BLaER1 (cell line): ENCODE results near the gene FTCDNL1.

ENCODE experiments used
- H3K27ac ChIP-seq: shearing (Covaris generic); formaldehyde crosslinking; 2 replicates; pipeline ENCODE4 v1.8.1; 2022
- H3K27me3 ChIP-seq: shearing (Covaris generic); formaldehyde crosslinking; 2 replicates; pipeline ENCODE4 v1.8.1; 2022
- H3K36me3 ChIP-seq: shearing (Covaris generic); formaldehyde crosslinking; 2 replicates; pipeline ENCODE4 v1.8.1; 2022
- H3K4me1 ChIP-seq: shearing (Covaris generic); formaldehyde crosslinking; 2 replicates; pipeline ENCODE4 v1.8.1; 2022
- H3K4me2 ChIP-seq: shearing (Covaris generic); formaldehyde crosslinking; 2 replicates; pipeline ENCODE4 v1.8.1; 2022
- H3K4me3 ChIP-seq: shearing (Covaris generic); formaldehyde crosslinking; 2 replicates; pipeline ENCODE4 v1.8.1; 2022
- H3K9ac ChIP-seq: shearing (Covaris generic); formaldehyde crosslinking; 2 replicates; pipeline ENCODE4 v1.8.1; 2022
- H3K9me3 ChIP-seq: shearing (Covaris generic); formaldehyde crosslinking; 2 replicates; pipeline ENCODE4 v1.8.1; 2022
- H4K20me1 ChIP-seq: shearing (Covaris generic); formaldehyde crosslinking; 2 replicates; pipeline ENCODE4 v1.8.1; 2022
- Cebpa-rat ChIP-seq: shearing (Covaris generic); IDR thresholded peaks from 2 replicates; pipeline ENCODE4 v1.8.1; 2022

Gene FTCDNL1

DNA sequence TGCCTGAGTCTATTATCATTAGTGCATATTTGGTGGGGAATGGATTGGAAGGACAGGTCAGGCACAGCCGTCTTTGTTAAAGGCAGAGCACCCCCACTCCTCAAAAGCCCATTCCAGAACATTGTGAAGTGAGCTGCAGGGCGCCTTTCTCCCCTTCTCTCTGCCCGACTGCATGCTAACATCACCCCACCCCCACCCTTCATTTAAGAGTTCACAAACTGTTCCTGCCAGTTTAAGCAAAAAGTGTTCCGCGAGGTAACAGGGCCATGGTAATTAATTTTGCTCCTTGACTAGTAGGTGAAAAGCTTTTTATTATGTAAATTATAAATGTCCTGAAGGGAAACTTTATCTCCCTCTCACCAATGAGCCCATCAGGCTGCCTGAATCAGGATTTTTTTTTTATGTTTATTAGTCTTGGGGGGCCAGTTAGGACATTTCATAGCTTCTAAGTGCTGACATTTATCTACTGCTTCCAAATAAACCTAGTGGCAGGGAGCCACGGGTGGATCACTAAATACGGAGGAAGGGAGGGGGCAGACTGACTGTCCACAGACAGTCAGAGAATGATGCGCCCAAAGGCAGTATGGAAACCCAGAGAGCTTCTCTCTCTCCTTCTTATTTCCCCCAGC lies 99.4 kb downstream of the FTCDNL1 start:
- Histone ChIP-seq H3K36me3 (no peaks in the 10 kb centered on the region), H3K9me3 (no peaks in the 10 kb centered on the region), H3K27ac (no peak overlapping the region), H3K9ac (no peak overlapping the region), H3K4me2 (no peak overlapping the region), H3K4me1 (no peaks in the 10 kb centered on the region), H4K20me1 (no peaks in the 10 kb centered on the region), H3K4me3 (no peak overlapping the region), H3K27me3 (no peaks in the 10 kb centered on the region)
- no peak for TF ChIP-seq Cebpa-rat

DNA sequence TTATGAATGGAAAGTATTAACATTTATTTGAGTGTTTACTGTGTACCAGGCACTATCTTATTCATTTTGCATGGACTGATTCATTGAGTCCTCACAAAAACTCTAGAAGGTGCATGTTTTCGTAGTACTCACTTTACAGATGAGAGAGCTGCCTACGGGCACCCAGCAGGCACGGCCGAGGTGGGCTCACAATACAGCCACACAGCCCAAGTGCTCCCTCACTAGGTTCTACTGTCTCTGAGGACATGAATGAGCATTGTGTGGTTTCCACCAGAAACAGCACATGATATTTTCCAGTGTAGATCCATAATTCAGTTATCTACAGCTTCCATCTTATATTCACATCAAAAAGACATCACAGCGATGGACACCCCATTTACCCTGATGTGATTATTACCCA lies 101.4 kb downstream of the FTCDNL1 start:
- H3K4me2 ChIP-seq: no peak overlapping the region
- no peaks in the 10 kb centered on the region for H3K4me1 ChIP-seq
- H3K9me3 ChIP-seq: no peaks in the 10 kb centered on the region
- TF ChIP-seq Cebpa-rat: no peak
- H3K4me3 ChIP-seq: no peak overlapping the region
- no peaks in the 10 kb centered on the region for H4K20me1 ChIP-seq
- H3K9ac ChIP-seq: no peak overlapping the region
- no peak overlapping the region for H3K27ac ChIP-seq
- H3K36me3 ChIP-seq: no peaks in the 10 kb centered on the region
- H3K27me3 ChIP-seq: no peaks in the 10 kb centered on the region

DNA sequence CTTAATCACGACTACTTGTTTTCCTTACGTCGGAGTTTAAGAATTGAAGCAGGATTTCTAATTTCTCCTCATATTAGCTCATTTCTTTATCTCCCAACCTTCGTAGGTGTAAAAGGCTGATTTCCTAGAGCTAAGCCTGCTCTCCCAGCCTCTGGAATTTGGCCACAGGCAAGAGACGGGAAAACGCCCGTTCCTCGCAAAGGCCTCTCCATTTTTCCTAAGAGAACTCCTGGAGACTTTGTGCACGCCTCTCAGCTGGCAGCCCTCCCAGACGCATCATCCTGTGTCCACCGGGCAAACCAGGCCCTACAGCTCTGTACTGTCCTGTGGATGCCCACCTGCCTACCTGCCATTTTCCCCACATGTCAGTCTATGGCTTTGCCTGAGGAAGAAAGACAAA lies 106.3 kb downstream of the FTCDNL1 start:
- Histone ChIP-seq H3K9me3 (no peaks in the 10 kb centered on the region), H3K4me2 (no peak overlapping the region), H3K27me3 (no peaks in the 10 kb centered on the region), H3K9ac (no peak overlapping the region), H3K4me3 (no peak overlapping the region), H3K27ac (no peak overlapping the region), H3K4me1 (no peaks in the 10 kb centered on the region), H3K36me3 (no peaks in the 10 kb centered on the region), H4K20me1 (no peaks in the 10 kb centered on the region)
- no peak for TF ChIP-seq Cebpa-rat

DNA sequence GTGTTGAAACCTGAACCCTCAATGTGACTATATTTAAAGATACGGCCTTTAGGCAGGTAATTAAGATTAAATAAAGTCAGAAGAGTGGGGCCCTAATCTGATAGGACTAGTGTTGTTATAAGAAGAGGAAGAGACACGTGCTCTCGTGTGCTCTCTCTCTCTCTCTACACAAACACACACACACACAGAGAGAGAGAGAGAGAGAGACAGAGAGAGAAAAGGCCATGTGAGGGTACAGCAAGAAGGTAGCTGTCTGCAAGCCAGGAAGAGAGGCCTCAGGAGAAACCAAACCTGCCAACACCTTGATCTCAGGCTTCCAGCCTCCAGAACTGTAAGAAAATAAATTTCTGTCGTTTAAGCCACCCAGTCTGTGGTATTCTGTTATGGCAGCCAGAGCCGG lies 106.7 kb downstream of the FTCDNL1 start:
- H3K27ac ChIP-seq: no peak overlapping the region
- no peaks in the 10 kb centered on the region for H3K9me3 ChIP-seq
- no peak overlapping the region for H3K4me3 ChIP-seq
- no peaks in the 10 kb centered on the region for H3K4me1 ChIP-seq
- H3K9ac ChIP-seq: no peak overlapping the region
- H3K27me3 ChIP-seq: no peaks in the 10 kb centered on the region
- no peak overlapping the region for H3K4me2 ChIP-seq
- TF ChIP-seq Cebpa-rat: no peak
- no peaks in the 10 kb centered on the region for H3K36me3 ChIP-seq
- no peaks in the 10 kb centered on the region for H4K20me1 ChIP-seq

DNA sequence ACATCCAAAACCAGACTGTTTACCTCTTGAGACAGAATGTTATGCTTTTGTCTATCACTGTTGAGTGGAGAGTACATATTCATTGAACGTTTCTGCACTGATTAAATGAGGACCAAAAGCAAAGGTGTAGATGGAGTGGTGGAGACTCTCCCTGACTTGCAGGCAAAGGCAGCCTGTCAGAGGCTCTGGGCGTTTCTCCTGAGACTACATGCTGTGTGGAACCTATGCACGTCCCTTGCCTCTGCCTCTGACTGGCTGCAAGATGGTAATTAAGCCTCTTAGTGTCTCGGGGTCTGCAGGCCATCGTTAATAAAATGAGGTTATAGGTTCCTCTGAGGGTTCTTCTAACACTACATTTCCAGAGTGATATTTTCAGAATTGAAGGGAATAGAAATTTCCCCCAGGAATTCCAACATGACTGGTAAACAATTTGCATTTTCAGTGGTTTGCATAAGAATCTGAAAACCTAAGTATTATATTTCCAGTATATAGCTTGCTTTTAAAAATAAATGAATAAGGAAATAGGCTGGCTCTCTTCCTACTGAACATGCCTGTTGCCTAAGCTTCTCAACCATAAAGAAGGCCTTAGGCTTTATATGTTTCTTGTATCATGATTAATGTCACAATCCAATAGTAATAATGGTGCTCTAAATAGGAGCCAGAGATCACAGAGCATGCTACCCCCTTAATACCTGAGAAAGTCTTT lies 107.4 kb downstream of the FTCDNL1 start:
- no peak overlapping the region for H3K4me2 ChIP-seq
- H3K9me3 ChIP-seq: no peaks in the 10 kb centered on the region

DNA sequence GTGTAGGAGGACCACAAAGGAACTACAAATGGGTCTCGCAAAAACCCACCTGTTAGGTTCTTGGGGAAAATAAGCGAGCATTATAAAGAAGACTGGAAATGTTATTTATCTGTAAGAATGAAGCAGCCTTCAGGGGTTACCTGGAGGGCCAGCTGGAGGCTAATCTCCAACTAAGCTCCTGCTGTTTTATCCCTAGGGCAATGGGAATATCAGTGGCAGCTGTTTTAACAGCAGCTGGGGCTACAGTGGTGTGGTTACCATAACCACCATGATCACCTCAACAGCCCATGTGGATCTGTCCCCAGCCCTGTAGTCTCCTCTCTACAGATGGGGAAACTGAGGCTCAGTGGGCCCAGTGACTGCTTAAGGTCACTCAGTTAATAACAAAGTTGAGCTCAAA lies 108.1 kb downstream of the FTCDNL1 start:
- no peaks in the 10 kb centered on the region for H3K36me3 ChIP-seq
- H3K4me2 ChIP-seq: no peak overlapping the region
- no peaks in the 10 kb centered on the region for H3K4me1 ChIP-seq
- H3K27me3 ChIP-seq: no peaks in the 10 kb centered on the region
- no peak overlapping the region for H3K27ac ChIP-seq
- H3K9ac ChIP-seq: no peak overlapping the region
- H3K9me3 ChIP-seq: no peaks in the 10 kb centered on the region
- H3K4me3 ChIP-seq: no peak overlapping the region
- TF ChIP-seq Cebpa-rat: no peak
- no peaks in the 10 kb centered on the region for H4K20me1 ChIP-seq

More for the DNA sequence above, 107.4 kb downstream of the FTCDNL1 start:
- Histone ChIP-seq H3K36me3 (no peaks in the 10 kb centered on the region), H3K27me3 (no peaks in the 10 kb centered on the region), H3K4me1 (no peaks in the 10 kb centered on the region), H3K4me3 (no peak overlapping the region), H4K20me1 (no peaks in the 10 kb centered on the region), H3K9ac (no peak overlapping the region), H3K27ac (no peak overlapping the region)
- no peak for TF ChIP-seq Cebpa-rat

DNA sequence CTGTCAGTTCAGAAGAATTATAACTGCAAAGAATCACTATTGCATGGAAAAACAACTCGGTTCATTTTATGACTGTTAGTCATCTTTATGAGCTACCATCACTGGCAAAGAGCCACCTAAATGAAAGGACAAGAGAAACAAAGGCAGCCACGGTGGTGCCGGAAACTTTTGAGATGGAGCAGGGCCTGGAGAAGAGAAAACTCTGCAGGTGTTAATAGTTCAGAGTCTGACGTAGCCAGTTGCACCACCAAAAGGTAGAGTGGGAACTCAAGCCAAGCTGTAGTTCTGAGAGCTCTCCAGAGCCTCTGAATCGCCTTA lies 110.9 kb downstream of the FTCDNL1 start:
- no peaks in the 10 kb centered on the region for H3K36me3 ChIP-seq
- TF ChIP-seq Cebpa-rat: no peak
- no peak overlapping the region for H3K9ac ChIP-seq
- no peaks in the 10 kb centered on the region for H3K9me3 ChIP-seq
- H3K4me3 ChIP-seq: no peak overlapping the region
- H3K4me2 ChIP-seq: no peak overlapping the region
- no peaks in the 10 kb centered on the region for H3K4me1 ChIP-seq
- no peaks in the 10 kb centered on the region for H4K20me1 ChIP-seq
- H3K27me3 ChIP-seq: no peaks in the 10 kb centered on the region
- H3K27ac ChIP-seq: no peak overlapping the region

DNA sequence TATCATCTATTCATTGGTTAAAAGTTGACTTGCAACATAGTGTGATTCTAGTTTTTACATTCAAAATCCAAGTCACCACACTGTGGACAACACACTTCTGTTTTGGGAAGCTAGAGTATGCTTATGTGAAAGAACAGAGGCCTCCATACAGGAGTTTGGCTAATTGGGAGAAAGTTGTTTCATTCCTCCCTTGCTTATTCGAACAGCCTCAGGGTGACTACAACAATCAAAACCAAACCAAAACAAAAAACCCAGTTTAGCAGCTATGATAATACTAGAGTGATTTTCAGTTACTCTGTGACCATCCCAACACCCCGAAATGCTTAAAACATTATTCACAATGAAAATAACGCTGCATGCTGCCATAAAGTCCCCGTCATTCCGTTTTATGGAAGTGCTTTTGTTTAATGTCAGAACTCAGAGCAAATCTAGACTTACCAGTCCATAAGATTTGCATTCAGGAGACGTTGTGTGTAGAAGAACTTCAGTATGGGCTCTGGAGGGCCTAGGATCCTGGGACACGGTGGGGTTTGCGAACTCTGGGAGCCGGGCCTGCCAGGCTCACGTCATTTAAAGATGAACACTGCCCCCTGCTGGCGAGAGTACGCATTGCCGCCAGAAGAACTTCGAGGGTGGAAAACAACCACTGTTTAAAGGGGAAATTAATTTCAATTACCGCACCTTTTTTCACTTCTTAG lies 111.4 kb downstream of the FTCDNL1 start:
- no peaks in the 10 kb centered on the region for H4K20me1 ChIP-seq
- H3K4me1 ChIP-seq: no peaks in the 10 kb centered on the region
- no peak overlapping the region for H3K4me3 ChIP-seq
- no peaks in the 10 kb centered on the region for H3K9me3 ChIP-seq
- no peaks in the 10 kb centered on the region for H3K27me3 ChIP-seq
- no peak for TF ChIP-seq Cebpa-rat
- no peak overlapping the region for H3K4me2 ChIP-seq
- no peak overlapping the region for H3K9ac ChIP-seq
- H3K36me3 ChIP-seq: no peaks in the 10 kb centered on the region
- H3K27ac ChIP-seq: no peak overlapping the region

DNA sequence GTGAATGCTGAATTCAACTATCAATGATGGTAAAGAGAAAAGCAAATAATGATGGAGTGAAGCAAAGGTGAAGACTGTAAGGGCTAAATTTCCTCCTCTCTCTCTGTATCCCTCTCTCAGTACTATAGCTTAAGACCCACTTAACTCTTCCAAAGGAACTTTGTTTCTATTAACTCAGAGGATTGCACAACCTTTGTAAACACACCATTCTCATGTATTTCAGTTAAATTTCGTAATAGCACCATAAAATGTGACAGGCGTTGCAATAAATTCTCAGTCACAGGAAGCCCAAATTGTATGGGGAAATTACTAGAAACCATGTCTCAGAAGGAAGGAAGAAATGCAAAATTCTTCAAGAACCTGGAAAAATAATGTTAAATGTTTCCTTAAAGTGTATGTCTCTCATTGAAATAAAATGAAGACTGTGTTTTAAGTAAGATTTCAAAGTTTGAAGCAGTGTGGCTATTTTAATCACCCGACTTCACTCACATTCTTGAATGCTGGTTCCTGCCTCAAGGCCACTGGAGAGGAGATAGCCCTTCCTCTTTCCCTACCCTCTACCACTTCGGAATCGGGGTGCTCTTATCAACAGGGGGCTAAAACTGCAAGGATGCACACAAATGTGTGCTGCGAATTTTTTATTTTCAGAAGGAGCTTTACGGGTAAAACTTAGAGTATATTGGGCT lies 112.1 kb downstream of the FTCDNL1 start:
- Histone ChIP-seq H3K4me2 (no peak overlapping the region), H3K27me3 (no peaks in the 10 kb centered on the region), H3K36me3 (no peaks in the 10 kb centered on the region), H3K4me3 (no peak overlapping the region), H3K27ac (no peak overlapping the region), H3K9me3 (no peaks in the 10 kb centered on the region), H3K9ac (no peak overlapping the region), H4K20me1 (no peaks in the 10 kb centered on the region), H3K4me1 (no peaks in the 10 kb centered on the region)
- TF ChIP-seq Cebpa-rat: no peak

DNA sequence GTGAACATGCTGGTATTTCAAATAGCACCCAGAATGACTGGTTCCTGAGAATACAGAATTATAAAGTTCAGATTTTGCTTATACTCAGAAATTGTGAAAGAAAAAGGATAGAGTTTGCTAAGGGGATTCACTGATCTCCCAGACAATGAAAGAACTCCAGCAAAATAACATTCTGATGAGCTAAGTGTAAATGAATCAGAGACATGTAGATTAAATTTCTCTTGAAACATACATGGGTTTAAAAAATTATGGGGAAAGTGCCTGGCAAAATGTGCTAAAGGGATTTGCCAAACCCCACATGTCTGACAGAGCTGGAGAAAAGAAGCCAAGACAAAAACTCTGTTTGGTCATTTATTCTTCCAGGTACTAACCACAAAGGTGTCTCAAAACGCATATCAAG lies 116.3 kb downstream of the FTCDNL1 start:
- Histone ChIP-seq H4K20me1 (no peaks in the 10 kb centered on the region), H3K4me2 (no peak overlapping the region), H3K27ac (no peak overlapping the region), H3K4me1 (no peaks in the 10 kb centered on the region), H3K9me3 (no peaks in the 10 kb centered on the region), H3K27me3 (no peaks in the 10 kb centered on the region), H3K4me3 (no peak overlapping the region), H3K9ac (no peak overlapping the region), H3K36me3 (no peaks in the 10 kb centered on the region)
- no peak for TF ChIP-seq Cebpa-rat
